GM15510 (cell line): ENCODE results near the gene PPP1R13B.

Source experiments
- POLR2A ChIP-seq: IDR thresholded peaks from 3 replicates; pipeline ENCODE4 v1.6.1; 2011; ENCODE audit warnings: borderline replicate concordance; ENCODE audit not compliant: insufficient read length; ENCODE audit errors: extremely low read depth

The PPP1R13B gene

GRCh38 chr14:103732868-103733620 is 114.3 kb downstream of the PPP1R13B start:
- no peak for TF ChIP-seq POLR2A

GRCh38 chr14:103731916-103732867 is 115.2 kb downstream of the PPP1R13B start:
- TF ChIP-seq POLR2A = no peak

GRCh38 chr14:103731481-103731880 is 115.9 kb downstream of the PPP1R13B start:
- TF ChIP-seq POLR2A = no peak

- TF ChIP-seq POLR2A = no peak
These were observed 116.8 kb downstream of the PPP1R13B start for GRCh38 chr14:103730490-103731035.

GRCh38 chr14:103729496-103730448 is 117.6 kb downstream of the PPP1R13B start:
- TF ChIP-seq POLR2A = no peak

- TF ChIP-seq POLR2A = no peak
These were observed 118.7 kb downstream of the PPP1R13B start for GRCh38 chr14:103728721-103729120.

- TF ChIP-seq POLR2A = no peak
These were observed 119.2 kb downstream of the PPP1R13B start for GRCh38 chr14:103728141-103728540.

GRCh38 chr14:103727313-103727980 is 119.9 kb downstream of the PPP1R13B start:
- no peak for TF ChIP-seq POLR2A

- no peak for TF ChIP-seq POLR2A
These were observed 120.9 kb downstream of the PPP1R13B start for GRCh38 chr14:103726474-103726873.

- no peak for TF ChIP-seq POLR2A
These were observed 121.5 kb downstream of the PPP1R13B start for GRCh38 chr14:103725739-103726395.

GRCh38 chr14:103725001-103725682 is 122.2 kb downstream of the PPP1R13B start:
- no peak for TF ChIP-seq POLR2A

- TF ChIP-seq POLR2A = no peak
These were observed 123.3 kb downstream of the PPP1R13B start for GRCh38 chr14:103724116-103724515.

- no peak for TF ChIP-seq POLR2A
These were observed 123.7 kb downstream of the PPP1R13B start for GRCh38 chr14:103723748-103724081.
